Epithelial cell of esophagus (primary cell): ENCODE data around the gene ENTPD3.

Experiments used
- DNase-seq: peaks from one replicate; pipeline ENCODE4 v3.0.0; 2010; ENCODE audit warnings: low read depth
- H3K4me3 ChIP-seq: 2 replicates; pipeline ENCODE4 v1.5.1; 2011; ENCODE audit warnings: mild to moderate bottlenecking, low read length, control low read depth
- CTCF ChIP-seq: IDR thresholded peaks from 2 replicates; pipeline ENCODE4 v1.5.1; 2011; ENCODE audit warnings: low read depth, mild to moderate bottlenecking, low read length, control low read depth, inconsistent platforms; ENCODE audit not compliant: insufficient read depth; ENCODE audit errors: missing control alignments

ENTPD3 gene

GRCh38 chr3:40381904-40382616 lies 4.9 kb upstream of the ENTPD3 start:
- DNase-seq, result no peak
- no peak for TF ChIP-seq CTCF
- H3K4me3 ChIP-seq, result no peak overlapping the region

- TF ChIP-seq CTCF, result no peak
- H3K4me3 ChIP-seq, result no peak overlapping the region
- peak; percentile 23 for DNase-seq
Observed at GRCh38 chr3:40382617-40382979, 4.4 kb upstream of the ENTPD3 start.

- DNase-seq, result no peak
- TF ChIP-seq CTCF, result no peak
- no peak overlapping the region for H3K4me3 ChIP-seq
Observed at GRCh38 chr3:40386213-40386612, 771 bp upstream of the ENTPD3 start.

- DNase-seq, result no peak
- peak overlapping the region; percentile 71 for H3K4me3 ChIP-seq
- TF ChIP-seq CTCF, result no peak
Observed at GRCh38 chr3:40387895-40388254, 891 bp downstream of the ENTPD3 start.

- no peak for TF ChIP-seq CTCF
- peak; percentile 21 for DNase-seq
- no peak overlapping the region for H3K4me3 ChIP-seq
Observed at GRCh38 chr3:40396406-40396805, 9.4 kb downstream of the ENTPD3 start.

- no peak overlapping the region for H3K4me3 ChIP-seq
- no peak for TF ChIP-seq CTCF
- no peak for DNase-seq
Observed at GRCh38 chr3:40397129-40397528, 10.1 kb downstream of the ENTPD3 start.

GRCh38 chr3:40397912-40398311 lies 10.9 kb downstream of the ENTPD3 start:
- no peak for TF ChIP-seq CTCF
- no peak for DNase-seq
- H3K4me3 ChIP-seq, result no peak overlapping the region
